HG03039 (cell line): ENCODE results near the gene USP13.

ENCODE experiments used
- ATAC-seq: cut with Tn5 transposase; IDR thresholded peaks from one replicate; pipeline ENCODE4 v1.9.1; 2021; ENCODE audit warnings: mild to moderate bottlenecking, moderate library complexity; ENCODE audit not compliant: unreplicated experiment

The USP13 gene

DNA sequence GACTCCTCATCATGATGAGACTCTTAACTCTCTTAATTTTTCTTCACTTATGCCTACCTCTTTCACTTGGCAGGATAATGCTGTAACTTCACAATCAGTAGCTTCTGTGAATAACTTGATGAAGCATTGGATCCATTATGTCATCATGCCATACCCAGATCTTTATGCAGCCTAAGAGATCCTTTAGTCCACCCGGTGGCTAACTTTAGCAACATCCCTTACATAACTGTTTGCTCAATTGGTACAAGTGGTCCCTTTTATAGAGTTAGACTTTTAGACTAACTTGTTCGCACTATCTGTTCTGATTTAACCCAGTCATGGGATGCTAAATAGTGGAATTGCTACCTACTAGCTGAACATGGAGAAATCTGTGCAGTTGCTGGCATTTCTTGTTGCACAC lies 184.5 kb downstream of the USP13 start:
- no peak for ATAC-seq
